Skeletal muscle satellite cell (primary cell): ENCODE data around the gene LYG1. TPM values are rescaled to one million over a fixed set of nuclear protein-coding genes. Genes with fewer than 3 reads are reported as not detected.
A peak's percentile ranks its signal among the peaks of the same experiment; 100 is the strongest.
"Not testable (repeated sequence)": the region's sequence is repeated elsewhere in the genome, so short reads cannot be mapped to it uniquely, and the experiment has no call there.

ENCODE experiments used
- H3K27me3 ChIP-seq: 2 replicates; pipeline ENCODE4 v1.7.0; 2013; ENCODE audit warnings: low read length; ENCODE audit not compliant: control insufficient read depth, insufficient read depth
- H3K36me3 ChIP-seq: 2 replicates; pipeline ENCODE4 v1.7.0; 2013; ENCODE audit warnings: mild to moderate bottlenecking, control low read depth, low read length; ENCODE audit not compliant: insufficient read depth
- H3K4me1 ChIP-seq: 2 replicates; pipeline ENCODE4 v1.7.0; 2013; ENCODE audit warnings: low read length; ENCODE audit not compliant: control insufficient read depth, insufficient read depth
- H3K4me2 ChIP-seq: 2 replicates; pipeline ENCODE4 v1.7.0; 2013; ENCODE audit warnings: mild to moderate bottlenecking, low read length
- H3K4me3 ChIP-seq: 2 replicates; pipeline ENCODE4 v1.7.0; 2013; ENCODE audit warnings: low read length
- H3K9ac ChIP-seq: 2 replicates; pipeline ENCODE4 v1.7.0; 2013; ENCODE audit warnings: mild to moderate bottlenecking, low read depth, low read length, moderate library complexity
- H3K9me3 ChIP-seq: replicated peaks from 2 replicates; pipeline ENCODE4 v1.7.0; 2013; ENCODE audit warnings: mild to moderate bottlenecking, control low read depth, low read length
- total RNA-seq: library from RNA; depleted of rRNA; stranded (reverse); fragments of >200 nt; gene quantifications from 2 replicates; pipeline ENCODE4 v1.2.3, GENCODE V29; 2012; rRNA removed

The LYG1 gene
- total RNA-seq, result 0.22 and 0.25 TPM in 2 replicates

- H3K9me3 ChIP-seq, H3K36me3 ChIP-seq, H3K4me2 ChIP-seq, H3K27me3 ChIP-seq, H3K9ac ChIP-seq, H3K4me3 ChIP-seq, H3K4me1 ChIP-seq: not testable (repeated sequence)
Measured at GRCh38 chr2:99301097-99301496, at the start of gene LYG1. LYG1 (minus strand) TSS chr2:99301197; CDS start chr2:99295670, 5,527 bp downstream.

GRCh38 chr2:99350194-99350593 is 49.2 kb upstream of the LYG1 start:
- no peaks in the 10 kb centered on the region for H3K36me3 ChIP-seq
- no peak overlapping the region for H3K9ac ChIP-seq
- H3K4me1 ChIP-seq, result no peaks in the 10 kb centered on the region
- H3K9me3 ChIP-seq, result no peaks in the 10 kb centered on the region
- H3K4me3 ChIP-seq, result no peak overlapping the region
- no peaks in the 10 kb centered on the region for H3K27me3 ChIP-seq
- H3K4me2 ChIP-seq, result no peak overlapping the region

- no peak overlapping the region for H3K4me3 ChIP-seq
- no peaks in the 10 kb centered on the region for H3K27me3 ChIP-seq
- no peaks in the 10 kb centered on the region for H3K36me3 ChIP-seq
- no peaks in the 10 kb centered on the region for H3K9me3 ChIP-seq
- no peaks in the 10 kb centered on the region for H3K4me1 ChIP-seq
- no peak overlapping the region for H3K4me2 ChIP-seq
- H3K9ac ChIP-seq, result no peak overlapping the region
Measured at GRCh38 chr2:99348173-99348572, 47.2 kb upstream of the LYG1 start.

GRCh38 chr2:99346218-99346617 is 45.2 kb upstream of the LYG1 start:
- Histone ChIP-seq H3K36me3 (no peaks in the 10 kb centered on the region), H3K27me3 (no peaks in the 10 kb centered on the region), H3K9me3 (no peaks in the 10 kb centered on the region), H3K4me1 (no peaks in the 10 kb centered on the region), H3K9ac (no peak overlapping the region), H3K4me3 (no peak overlapping the region), H3K4me2 (no peak overlapping the region)

GRCh38 chr2:99345446-99345845 is 44.4 kb upstream of the LYG1 start:
- H3K9ac ChIP-seq, H3K36me3 ChIP-seq, H3K4me3 ChIP-seq, H3K4me1 ChIP-seq, H3K27me3 ChIP-seq, H3K9me3 ChIP-seq, H3K4me2 ChIP-seq: not testable (repeated sequence)

GRCh38 chr2:99342536-99342935 is 41.5 kb upstream of the LYG1 start:
- Histone ChIP-seq H3K9me3 (no peaks in the 10 kb centered on the region), H3K4me3 (no peak overlapping the region), H3K4me1 (peaks cover 10% of the 10 kb centered on the region), H3K27me3 (no peaks in the 10 kb centered on the region), H3K36me3 (no peaks in the 10 kb centered on the region), H3K4me2 (no peak overlapping the region), H3K9ac (no peak overlapping the region)

GRCh38 chr2:99340669-99341236 is 39.8 kb upstream of the LYG1 start:
- H3K4me3 ChIP-seq, result no peak overlapping the region

GRCh38 chr2:99338029-99338585 is 37.1 kb upstream of the LYG1 start:
- H3K4me3 ChIP-seq, result peak overlapping the region; percentile 96
- peak overlapping the region; percentile 93 for H3K9ac ChIP-seq
- no peaks in the 10 kb centered on the region for H3K27me3 ChIP-seq
- peak overlapping the region; percentile 94 for H3K4me2 ChIP-seq
- peaks cover 2% of the 10 kb centered on the region for H3K36me3 ChIP-seq
- H3K4me1 ChIP-seq, result peaks cover 20% of the 10 kb centered on the region
- H3K9me3 ChIP-seq, result no peaks in the 10 kb centered on the region

More at GRCh38 chr2:99340669-99341236, 39.8 kb upstream of the LYG1 start:
- no peaks in the 10 kb centered on the region for H3K9me3 ChIP-seq
- no peak overlapping the region for H3K9ac ChIP-seq
- no peaks in the 10 kb centered on the region for H3K27me3 ChIP-seq
- no peaks in the 10 kb centered on the region for H3K36me3 ChIP-seq
- peaks cover 10% of the 10 kb centered on the region for H3K4me1 ChIP-seq
- H3K4me2 ChIP-seq, result no peak overlapping the region

GRCh38 chr2:99337113-99338028 is 36.4 kb upstream of the LYG1 start, which contains the start of gene EIF5B:
EIF5B (plus strand) TSS chr2:99337389; CDS start chr2:99337555, 166 bp downstream.
- Histone ChIP-seq H3K27me3 (no peaks in the 10 kb centered on the region), H3K4me2 (peak within 1 kb of the TSS; percentile 94), H3K9me3 (no peaks in the 10 kb centered on the region), H3K9ac (peak within 1 kb of the TSS; percentile 94), H3K36me3 (peaks cover 10% of the 10 kb centered on the region), H3K4me3 (peak within 1 kb of the TSS; percentile 96), H3K4me1 (peaks cover 20% of the 10 kb centered on the region)

GRCh38 chr2:99336804-99337112 is 35.8 kb upstream of the LYG1 start:
- Histone ChIP-seq H3K9ac (peak overlapping the region; percentile 93), H3K4me3 (peak overlapping the region; percentile 96), H3K4me2 (peak overlapping the region; percentile 94)

GRCh38 chr2:99335911-99336803 is 35.2 kb upstream of the LYG1 start, which contains the start of gene TXNDC9:
TXNDC9 (minus strand) TSS chr2:99336333; CDS start chr2:99333210, 3,123 bp downstream.
- Histone ChIP-seq H3K27me3 (no peaks in the 10 kb centered on the region), H3K4me2 (peak within 1 kb of the TSS; percentile 94), H3K4me1 (peaks cover 20% of the 10 kb centered on the region), H3K9ac (peak within 1 kb of the TSS; percentile 94), H3K36me3 (peaks cover 20% of the 10 kb centered on the region), H3K4me3 (peak within 1 kb of the TSS; percentile 96), H3K9me3 (no peaks in the 10 kb centered on the region)

More at GRCh38 chr2:99336804-99337112, 35.8 kb upstream of the LYG1 start:
- Histone ChIP-seq H3K9me3 (no peaks in the 10 kb centered on the region), H3K27me3 (no peaks in the 10 kb centered on the region), H3K4me1 (peaks cover 20% of the 10 kb centered on the region), H3K36me3 (peaks cover 16% of the 10 kb centered on the region)
